HUES64 (cell line): ENCODE data around the gene KLHDC8B.
"Not testable (repeated sequence)": the region's sequence is repeated elsewhere in the genome, so short reads cannot be mapped to it uniquely, and the experiment has no call there.

Experiments used
- H3K27ac ChIP-seq: 2 replicates; pipeline ENCODE4 v1.7.0; 2013; ENCODE audit warnings: low read depth, low read length, inconsistent platforms
- H3K27me3 ChIP-seq: 2 replicates; pipeline ENCODE4 v1.6.1; 2013; ENCODE audit warnings: mild to moderate bottlenecking, low read length; ENCODE audit not compliant: insufficient read depth
- H3K36me3 ChIP-seq: 2 replicates; pipeline ENCODE4 v1.6.1; 2013; ENCODE audit warnings: mild to moderate bottlenecking, low read length; ENCODE audit not compliant: insufficient read depth
- H3K4me1 ChIP-seq: 2 replicates; pipeline ENCODE4 v1.6.1; 2013; ENCODE audit warnings: mild to moderate bottlenecking, low read length, moderate library complexity; ENCODE audit not compliant: insufficient read depth
- H3K4me3 ChIP-seq: 2 replicates; pipeline ENCODE4 v1.5.1; 2013; ENCODE audit warnings: mild to moderate bottlenecking, low read length, moderate library complexity
- H3K9ac ChIP-seq: 2 replicates; pipeline ENCODE4 v1.6.1; 2013; ENCODE audit warnings: mild to moderate bottlenecking, low read depth, low read length
- H3K9me3 ChIP-seq: 2 replicates; pipeline ENCODE4 v1.6.1; 2013; ENCODE audit warnings: low read depth, low read length; ENCODE audit not compliant: insufficient read depth
- WGBS: fragments of 150-250, 120-280 bp; methylation state at CpG from one replicate; pipeline ENCODE4 v1.1.7; 2013; ENCODE audit warnings: missing lambda C conversion rate; 5-methylcytosine and 5-hydroxymethylcytosine counted together

KLHDC8B gene

DNA sequence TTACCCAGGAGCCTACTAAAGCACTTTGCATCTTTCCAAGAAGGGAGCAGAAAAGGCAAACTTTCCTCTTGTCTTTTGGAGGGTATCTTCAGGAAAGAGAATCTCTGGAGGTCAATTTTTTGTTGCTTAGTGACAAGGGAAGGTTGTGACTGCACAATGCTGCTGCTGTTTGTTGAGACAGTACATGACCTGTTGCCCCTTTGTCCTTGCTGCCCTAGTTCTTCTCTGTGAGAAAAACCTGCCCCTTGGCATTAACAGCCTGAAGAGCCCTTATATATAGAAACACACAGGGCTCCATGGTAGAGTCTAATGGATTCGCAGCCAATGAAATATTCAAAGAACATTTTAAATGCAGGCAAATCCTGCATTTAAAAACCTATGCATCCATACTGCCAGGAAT, 20.3 kb downstream of the KLHDC8B start:
- H3K9ac ChIP-seq = no peak overlapping the region
- H3K9me3 ChIP-seq = no peaks in the 10 kb centered on the region
- H3K27ac ChIP-seq = no peak overlapping the region
- WGBS = 95% methylated on average over 1 of the region's 1 CpG
- H3K4me1 ChIP-seq = no peaks in the 10 kb centered on the region
- H3K4me3 ChIP-seq = no peak overlapping the region
- H3K36me3 ChIP-seq = no peaks in the 10 kb centered on the region
- H3K27me3 ChIP-seq = no peaks in the 10 kb centered on the region

DNA sequence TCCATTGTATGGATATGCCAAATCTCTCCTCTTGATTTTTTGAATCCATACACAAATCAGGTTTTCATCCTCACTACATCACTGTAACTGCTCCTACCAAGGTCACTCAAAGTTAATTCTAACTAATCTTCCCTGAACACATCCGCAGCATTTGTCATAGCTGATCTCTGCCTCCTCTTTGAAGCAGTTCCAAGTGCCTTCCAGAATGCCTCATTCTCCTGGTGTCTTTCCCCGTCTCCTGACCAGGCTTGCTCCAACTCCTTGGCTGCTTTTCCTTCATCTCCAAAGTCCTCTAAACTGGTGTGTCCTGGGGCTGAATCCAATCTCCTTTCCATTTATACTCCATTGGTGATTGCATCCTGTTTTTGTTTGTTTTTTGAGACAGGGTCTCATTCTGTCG, 26.8 kb downstream of the KLHDC8B start:
- H3K4me3 ChIP-seq = no peak overlapping the region
- H3K4me1 ChIP-seq = no peaks in the 10 kb centered on the region
- H3K9me3 ChIP-seq = no peaks in the 10 kb centered on the region
- 87% methylated on average over 3 of the region's 3 CpGs for WGBS
- H3K27me3 ChIP-seq = no peaks in the 10 kb centered on the region
- no peak overlapping the region for H3K9ac ChIP-seq
- no peaks in the 10 kb centered on the region for H3K36me3 ChIP-seq
- no peak overlapping the region for H3K27ac ChIP-seq

DNA sequence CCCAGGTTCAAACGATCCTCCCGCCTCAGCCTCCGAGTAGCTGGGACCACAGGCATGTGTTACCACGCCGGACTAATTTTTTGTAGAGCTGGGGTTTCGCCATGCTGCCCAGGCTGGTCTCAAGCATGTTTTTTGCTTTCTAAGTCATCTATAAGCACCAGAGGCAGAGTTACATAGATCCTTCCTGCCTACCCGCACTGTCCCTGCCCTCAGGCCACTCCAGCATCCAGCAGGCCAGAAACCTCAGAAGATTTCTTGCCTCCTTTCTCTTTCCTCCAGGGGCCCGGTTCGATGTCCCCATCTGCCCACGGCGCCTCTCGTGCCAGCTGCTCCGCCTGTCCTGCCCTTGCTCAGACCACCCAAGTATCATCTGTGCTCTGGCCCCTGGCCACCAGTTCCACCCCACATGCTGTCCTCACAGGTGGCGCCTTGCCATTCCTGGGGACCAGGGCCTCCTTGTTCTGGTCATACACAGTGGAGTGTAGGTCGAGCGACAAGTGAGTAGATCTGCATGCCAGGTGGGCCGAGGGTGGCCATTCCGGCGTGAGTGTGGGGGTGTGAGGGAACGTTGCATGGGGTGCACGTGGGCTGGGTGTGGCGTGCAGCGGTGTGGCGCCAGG, 27.3 kb downstream of the KLHDC8B start:
- no peak overlapping the region for H3K27ac ChIP-seq
- no peaks in the 10 kb centered on the region for H3K4me1 ChIP-seq
- 95% methylated on average over 24 of the region's 24 CpGs for WGBS
- H3K9me3 ChIP-seq = no peaks in the 10 kb centered on the region
- no peak overlapping the region for H3K4me3 ChIP-seq
- H3K27me3 ChIP-seq = no peaks in the 10 kb centered on the region
- H3K36me3 ChIP-seq = no peaks in the 10 kb centered on the region
- no peak overlapping the region for H3K9ac ChIP-seq

GRCh38 chr3:49199239-49199899, 28.0 kb downstream of the KLHDC8B start:
- 94% methylated on average over 53 of the region's 53 CpGs for WGBS
- Histone ChIP-seq H3K27me3 (no peaks in the 10 kb centered on the region), H3K9ac (no peak overlapping the region), H3K4me1 (no peaks in the 10 kb centered on the region), H3K4me3 (no peak overlapping the region), H3K27ac (no peak overlapping the region), H3K36me3 (no peaks in the 10 kb centered on the region), H3K9me3 (no peaks in the 10 kb centered on the region)

DNA sequence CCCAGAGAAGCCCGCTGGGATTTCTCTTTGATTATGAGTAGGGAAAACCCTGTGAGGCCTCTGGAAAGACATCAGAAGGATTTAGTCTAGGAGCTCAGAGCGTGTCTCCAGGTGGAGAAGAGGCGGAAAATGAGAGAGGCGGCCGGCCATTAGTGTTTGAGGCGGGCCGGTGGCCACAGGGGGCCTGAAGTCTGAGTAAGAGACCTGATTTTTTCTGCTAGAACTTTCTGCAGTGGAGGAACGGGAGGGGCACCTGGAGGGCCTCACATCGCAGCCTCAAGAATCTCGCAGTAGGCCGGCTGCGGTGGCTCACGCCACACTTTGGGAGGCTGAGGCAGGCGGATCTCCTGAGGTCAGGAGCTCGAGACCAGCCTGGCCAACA, 28.5 kb downstream of the KLHDC8B start:
- no peaks in the 10 kb centered on the region for H3K27me3 ChIP-seq
- no peak overlapping the region for H3K9ac ChIP-seq
- no peak overlapping the region for H3K4me3 ChIP-seq
- no peak overlapping the region for H3K27ac ChIP-seq
- H3K4me1 ChIP-seq = no peaks in the 10 kb centered on the region
- H3K36me3 ChIP-seq = no peaks in the 10 kb centered on the region
- H3K9me3 ChIP-seq = no peaks in the 10 kb centered on the region
- WGBS = 92% methylated on average over 15 of the region's 15 CpGs

- no peaks in the 10 kb centered on the region for H3K27me3 ChIP-seq
- WGBS = 93% methylated on average over 15 of the region's 15 CpGs
- H3K9me3 ChIP-seq = peaks cover 19% of the 10 kb centered on the region
- H3K9ac ChIP-seq = no peak overlapping the region
- no peak overlapping the region for H3K27ac ChIP-seq
- H3K36me3 ChIP-seq = no peaks in the 10 kb centered on the region
- H3K4me3 ChIP-seq = no peak overlapping the region
- H3K4me1 ChIP-seq = no peaks in the 10 kb centered on the region
Observed at GRCh38 chr3:49213541-49213943, 42.1 kb downstream of the KLHDC8B start.

GRCh38 chr3:49213998-49214397, 42.6 kb downstream of the KLHDC8B start:
- no peaks in the 10 kb centered on the region for H3K36me3 ChIP-seq
- peaks cover 19% of the 10 kb centered on the region for H3K9me3 ChIP-seq
- no peaks in the 10 kb centered on the region for H3K4me1 ChIP-seq
- WGBS = 73% methylated on average over 2 of the region's 2 CpGs
- no peak overlapping the region for H3K4me3 ChIP-seq
- no peak overlapping the region for H3K27ac ChIP-seq
- H3K27me3 ChIP-seq = no peaks in the 10 kb centered on the region
- H3K9ac ChIP-seq = no peak overlapping the region

DNA sequence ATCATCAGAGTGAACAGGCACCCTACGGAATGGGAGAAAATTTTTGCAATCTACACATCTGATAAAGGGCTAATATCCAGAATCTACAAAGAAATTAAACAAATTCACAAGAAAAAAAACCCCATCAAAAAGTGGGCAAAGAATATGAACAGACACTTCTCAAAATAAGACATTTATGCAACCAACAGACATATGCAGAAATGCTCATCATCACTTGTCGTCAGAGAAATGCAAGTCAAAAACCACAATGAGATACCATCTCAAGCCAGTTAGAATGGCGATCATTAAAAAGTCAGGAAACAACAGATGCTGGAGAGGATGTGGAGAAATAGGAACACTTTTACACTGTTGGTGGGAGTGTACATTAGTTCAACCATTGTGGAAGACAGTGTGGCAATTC, 45.3 kb downstream of the KLHDC8B start:
- peaks cover 22% of the 10 kb centered on the region for H3K9me3 ChIP-seq
- WGBS = 99% methylated on average over 3 of the region's 3 CpGs

GRCh38 chr3:49217108-49217507, 45.7 kb downstream of the KLHDC8B start:
- H3K27me3 ChIP-seq, H3K4me1 ChIP-seq, H3K27ac ChIP-seq, H3K9ac ChIP-seq, H3K4me3 ChIP-seq, H3K36me3 ChIP-seq: not testable (repeated sequence)
- H3K9me3 ChIP-seq = peaks cover 25% of the 10 kb centered on the region

More for the DNA sequence above, 45.3 kb downstream of the KLHDC8B start:
- H3K4me1 ChIP-seq, H3K27ac ChIP-seq, H3K27me3 ChIP-seq, H3K9ac ChIP-seq, H3K36me3 ChIP-seq, H3K4me3 ChIP-seq: not testable (repeated sequence)

DNA sequence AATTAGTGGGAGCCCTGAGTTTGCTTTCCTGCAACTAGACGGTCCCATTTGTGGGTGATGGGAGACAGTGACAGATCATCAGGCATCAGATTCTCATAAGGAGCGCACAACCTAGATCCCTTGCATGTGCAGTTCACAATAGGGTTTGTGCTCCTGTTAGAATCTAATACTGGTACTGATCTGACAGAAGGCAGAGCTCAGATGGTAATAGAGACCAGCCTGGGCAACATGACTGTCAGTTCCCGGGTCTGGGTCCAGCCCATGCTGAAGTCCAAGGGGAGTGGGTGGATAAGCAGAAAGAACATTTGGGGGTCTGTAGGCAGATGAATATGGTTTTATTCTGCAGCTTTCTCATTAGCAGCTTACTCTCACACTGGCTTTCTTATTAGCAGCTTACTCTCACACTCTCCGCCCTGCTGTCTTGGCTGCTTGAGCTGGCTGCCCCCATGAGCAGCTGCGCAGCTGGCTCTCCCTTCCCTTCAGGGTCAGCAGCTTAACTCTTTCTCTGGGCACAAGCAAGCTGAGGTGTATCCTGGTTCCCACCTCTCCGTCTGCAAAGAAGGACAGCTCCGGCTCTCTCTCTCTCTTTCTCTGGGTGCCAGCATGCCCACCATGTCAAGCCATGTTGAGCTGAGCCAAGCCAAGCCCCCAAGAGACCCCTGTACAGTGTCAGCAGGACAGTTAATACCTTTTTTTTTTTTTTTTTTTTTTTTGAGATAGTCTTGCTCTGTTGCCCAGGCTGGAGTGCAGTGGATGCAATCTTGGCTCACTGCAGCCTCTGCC, 46.5 kb downstream of the KLHDC8B start:
- H3K4me3 ChIP-seq = no peak overlapping the region
- H3K27me3 ChIP-seq = no peaks in the 10 kb centered on the region
- no peak overlapping the region for H3K9ac ChIP-seq
- WGBS = 90% methylated on average over 7 of the region's 7 CpGs
- H3K4me1 ChIP-seq = no peaks in the 10 kb centered on the region
- H3K27ac ChIP-seq = no peak overlapping the region
- H3K9me3 ChIP-seq = peaks cover 25% of the 10 kb centered on the region
- no peaks in the 10 kb centered on the region for H3K36me3 ChIP-seq

- not testable (repeated sequence) for H3K27ac ChIP-seq, H3K4me3 ChIP-seq, H3K4me1 ChIP-seq, H3K9ac ChIP-seq, H3K36me3 ChIP-seq, H3K27me3 ChIP-seq
- H3K9me3 ChIP-seq = peaks cover 24% of the 10 kb centered on the region
- 89% methylated on average over 6 of the region's 6 CpGs for WGBS
Observed at GRCh38 chr3:49218471-49218989, 47.1 kb downstream of the KLHDC8B start.
